Caco-2 (cell line): Measurements from ENCODE around the gene IL16. TPM values are rescaled to one million over a fixed set of nuclear protein-coding genes. Genes with fewer than 3 reads are reported as not detected.

Experiments
- BruUV-seq: library from RNA; stranded (reverse); fragments of 400-500 nt; replicated peaks from 2 replicates; lab custom pipeline; 2021; lab: Mats Ljungman, UMichigan
- CTCF ChIA-PET: fragments of 300-600 bp; sonication (Branson Sonifier 250); formaldehyde crosslinking; loops from one replicate; lab custom pipeline; 2022; ENCODE audit warnings: antibody characterized with exemption; lab: Charles Lee
- POLR2A ChIA-PET: fragments of 300-600 bp; sonication (Branson Sonifier 250); formaldehyde crosslinking; loops from one replicate; lab custom pipeline; 2022; ENCODE audit warnings: antibody characterized with exemption; lab: Charles Lee
- DNase-seq, 2 experiments: peaks; one replicate each; pipeline versions ENCODE4 v3.0.0 to v3.0.0-alpha.2; 2020 to 2022
- H3K27me3 ChIP-seq: replicated peaks from 2 replicates; pipeline ENCODE4 v1.6.0; 2011; ENCODE audit warnings: low read length; ENCODE audit not compliant: control insufficient read depth, insufficient read depth
- H3K36me3 ChIP-seq: 2 replicates; pipeline ENCODE4 v1.5.1; 2011; ENCODE audit warnings: low read length; ENCODE audit not compliant: control insufficient read depth, insufficient read depth
- H3K4me1 ChIP-seq: fragments of 250-450 bp; sonication (Bioruptor Pico); 2 replicates; pipeline ENCODE4 v1.5.1; 2020; ENCODE audit warnings: mild to moderate bottlenecking
- H3K4me3 ChIP-seq: 2 replicates; pipeline ENCODE4 v1.5.1; 2011; ENCODE audit warnings: low read depth, mild to moderate bottlenecking, control low read depth, low read length
- H3K9me3 ChIP-seq: fragments of 250-450 bp; sonication (Bioruptor Pico); 2 replicates; pipeline ENCODE4 v1.5.1; 2020; ENCODE audit warnings: mild to moderate bottlenecking, moderate library complexity
- H3K27ac Mint-ChIP-seq: one replicate; pipeline ENCODE4 v1.8.0; 2022; ENCODE audit warnings: mixed read lengths; ENCODE audit not compliant: unreplicated experiment
- H3K27me3 Mint-ChIP-seq: one replicate; pipeline ENCODE4 v1.8.0; 2022; ENCODE audit warnings: mixed read lengths; ENCODE audit not compliant: insufficient read depth, unreplicated experiment
- H3K36me3 Mint-ChIP-seq: one replicate; pipeline ENCODE4 v1.8.0; 2022; ENCODE audit warnings: mild to moderate bottlenecking, mixed read lengths; ENCODE audit not compliant: insufficient read depth, unreplicated experiment
- H3K4me1 Mint-ChIP-seq: one replicate; pipeline ENCODE4 v1.8.0; 2022; ENCODE audit warnings: low read depth, mixed read lengths; ENCODE audit not compliant: unreplicated experiment
- H3K4me3 Mint-ChIP-seq: one replicate; pipeline ENCODE4 v1.8.0; 2022; ENCODE audit warnings: mild to moderate bottlenecking, moderate library complexity, mixed read lengths; ENCODE audit not compliant: unreplicated experiment
- H3K9me3 Mint-ChIP-seq: one replicate; pipeline ENCODE4 v1.8.0; 2022; ENCODE audit warnings: mixed read lengths; ENCODE audit not compliant: unreplicated experiment
- intact Hi-C: fragments of 100-400 bp; cut with micrococcal nuclease; formaldehyde crosslinking; loops from one replicate; pipeline ENCODE4 v1.10.0; 2022; ENCODE audit not compliant: unreplicated experiment
- total RNA-seq: library from RNA; stranded (reverse); gene quantifications from 2 replicates; pipeline ENCODE4 v1.2.3, GENCODE V29; 2022
- TF ChIP-seq, protein P1 (sequence below), 2 experiments: fragments of 200-600 bp in 1 of 2; IDR thresholded peaks; 1 replicate in 1 of 2; 2 replicates in 1 of 2; pipeline versions ENCODE4 v1.5.1 to v1.8.0; 2011 to 2022; ENCODE audit warnings: antibody characterized with exemption in 1 of 2, control low read depth in 1 of 2, inconsistent platforms in 1 of 2, low read depth in 1 of 2, low read length in 1 of 2, mild to moderate bottlenecking in 1 of 2, moderate library complexity in 1 of 2; ENCODE audit not compliant: insufficient read depth in 1 of 2, severe bottlenecking in 1 of 2, unreplicated experiment in 1 of 2

IL16 gene
- total RNA-seq, 1 experiment from 2014 or later: not detected

DNA sequence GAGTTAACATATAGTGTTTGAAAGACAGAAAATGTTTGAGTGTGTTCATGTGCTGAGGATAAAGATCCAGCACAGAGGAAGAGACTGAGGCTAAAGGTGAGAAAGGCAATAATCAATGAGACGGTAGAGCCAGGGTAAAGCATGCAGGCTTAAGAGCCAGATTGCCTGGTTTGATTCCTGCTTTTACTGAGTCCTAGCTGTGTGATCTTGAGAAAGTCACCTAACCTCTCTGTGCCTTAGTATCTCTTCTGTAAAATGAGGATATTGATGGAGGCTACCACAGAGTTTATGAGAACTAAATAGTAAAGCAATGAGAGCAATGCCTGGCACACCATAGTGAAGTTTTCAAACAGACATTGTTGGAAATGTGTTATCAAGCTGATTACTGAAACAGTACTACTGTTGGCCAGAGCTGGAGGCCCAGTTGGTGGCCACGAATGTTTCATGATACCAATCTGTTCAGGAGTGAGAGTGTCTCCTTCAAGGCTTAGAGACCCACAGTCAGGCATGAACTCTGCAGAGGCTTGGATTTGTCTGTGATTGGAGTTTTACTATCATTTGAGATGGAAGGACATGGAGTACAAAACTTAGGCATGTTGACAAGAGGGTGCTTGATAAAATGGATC is 26.8 kb downstream of the IL16 start:
- BruUV-seq: no TSS peak
- no peaks in the 10 kb centered on the region for H3K27me3 ChIP-seq
- H3K4me1 Mint-ChIP-seq: no peaks in the 10 kb centered on the region

DNA sequence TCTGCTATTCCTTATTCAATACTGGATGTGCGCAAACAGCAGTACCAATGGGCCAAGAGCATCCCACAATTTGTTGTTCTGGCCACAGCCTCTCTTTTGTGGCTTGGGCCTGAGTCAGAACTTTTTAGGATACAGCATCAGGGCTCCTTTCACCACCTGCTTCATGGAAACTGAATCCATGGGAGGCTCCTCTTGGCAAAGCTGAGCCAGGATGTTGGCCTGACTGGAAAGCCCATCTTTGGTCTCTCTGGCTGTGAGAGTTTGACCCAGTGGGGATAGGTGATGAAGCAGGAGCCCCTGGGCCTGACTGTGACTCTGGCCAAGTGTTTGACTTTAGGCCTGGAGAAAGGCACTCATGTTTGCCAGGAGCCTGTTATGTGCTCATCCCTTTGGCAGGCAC is 27.6 kb downstream of the IL16 start:
- intact Hi-C loops: no loop called here
- ChIA-PET POLR2A (no interaction called here), CTCF (no interaction called here)
- no peak overlapping the region for H3K4me3 ChIP-seq
- no peaks in the 10 kb centered on the region for H3K9me3 ChIP-seq
- TF ChIP-seq, protein P1, sequence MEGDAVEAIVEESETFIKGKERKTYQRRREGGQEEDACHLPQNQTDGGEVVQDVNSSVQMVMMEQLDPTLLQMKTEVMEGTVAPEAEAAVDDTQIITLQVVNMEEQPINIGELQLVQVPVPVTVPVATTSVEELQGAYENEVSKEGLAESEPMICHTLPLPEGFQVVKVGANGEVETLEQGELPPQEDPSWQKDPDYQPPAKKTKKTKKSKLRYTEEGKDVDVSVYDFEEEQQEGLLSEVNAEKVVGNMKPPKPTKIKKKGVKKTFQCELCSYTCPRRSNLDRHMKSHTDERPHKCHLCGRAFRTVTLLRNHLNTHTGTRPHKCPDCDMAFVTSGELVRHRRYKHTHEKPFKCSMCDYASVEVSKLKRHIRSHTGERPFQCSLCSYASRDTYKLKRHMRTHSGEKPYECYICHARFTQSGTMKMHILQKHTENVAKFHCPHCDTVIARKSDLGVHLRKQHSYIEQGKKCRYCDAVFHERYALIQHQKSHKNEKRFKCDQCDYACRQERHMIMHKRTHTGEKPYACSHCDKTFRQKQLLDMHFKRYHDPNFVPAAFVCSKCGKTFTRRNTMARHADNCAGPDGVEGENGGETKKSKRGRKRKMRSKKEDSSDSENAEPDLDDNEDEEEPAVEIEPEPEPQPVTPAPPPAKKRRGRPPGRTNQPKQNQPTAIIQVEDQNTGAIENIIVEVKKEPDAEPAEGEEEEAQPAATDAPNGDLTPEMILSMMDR (IDR thresholded peaks at IDR 0.05; ENCODE audit: insufficient read depth in 1 of 2, low read depth in 1 of 2, low read length in 1 of 2, severe bottlenecking in 1 of 2, unreplicated experiment in 1 of 2): no peak
- peaks cover 14% of the 10 kb centered on the region for H3K27me3 Mint-ChIP-seq
- no peaks in the 10 kb centered on the region for H3K36me3 ChIP-seq
- H3K36me3 Mint-ChIP-seq: no peaks in the 10 kb centered on the region
- H3K27ac Mint-ChIP-seq: no peak overlapping the region
- H3K4me1 Mint-ChIP-seq: no peaks in the 10 kb centered on the region
- no peak for DNase-seq
- no peaks in the 10 kb centered on the region for H3K4me1 ChIP-seq
- H3K27me3 ChIP-seq: no peaks in the 10 kb centered on the region
- BruUV-seq: no TSS peak
- H3K9me3 Mint-ChIP-seq: no peaks in the 10 kb centered on the region
- H3K4me3 Mint-ChIP-seq: no peak overlapping the region

More for the DNA sequence above, 26.8 kb downstream of the IL16 start:
- POLR2A ChIA-PET: no interaction called here
- Histone ChIP-seq H3K36me3 (no peaks in the 10 kb centered on the region), H3K4me3 (no peak overlapping the region), H3K4me1 (no peaks in the 10 kb centered on the region), H3K9me3 (no peaks in the 10 kb centered on the region)
- H3K4me3 Mint-ChIP-seq: no peak overlapping the region
- DNase-seq: no peak
- CTCF ChIA-PET: no interaction called here
- intact Hi-C loops: no loop called here
- TF ChIP-seq, protein P1 (IDR thresholded peaks at IDR 0.05; ENCODE audit: insufficient read depth in 1 of 2, low read depth in 1 of 2, low read length in 1 of 2, severe bottlenecking in 1 of 2, unreplicated experiment in 1 of 2): no peak
- no peak overlapping the region for H3K27ac Mint-ChIP-seq
- H3K27me3 Mint-ChIP-seq: peaks cover 14% of the 10 kb centered on the region
- no peaks in the 10 kb centered on the region for H3K36me3 Mint-ChIP-seq
- H3K9me3 Mint-ChIP-seq: no peaks in the 10 kb centered on the region

DNA sequence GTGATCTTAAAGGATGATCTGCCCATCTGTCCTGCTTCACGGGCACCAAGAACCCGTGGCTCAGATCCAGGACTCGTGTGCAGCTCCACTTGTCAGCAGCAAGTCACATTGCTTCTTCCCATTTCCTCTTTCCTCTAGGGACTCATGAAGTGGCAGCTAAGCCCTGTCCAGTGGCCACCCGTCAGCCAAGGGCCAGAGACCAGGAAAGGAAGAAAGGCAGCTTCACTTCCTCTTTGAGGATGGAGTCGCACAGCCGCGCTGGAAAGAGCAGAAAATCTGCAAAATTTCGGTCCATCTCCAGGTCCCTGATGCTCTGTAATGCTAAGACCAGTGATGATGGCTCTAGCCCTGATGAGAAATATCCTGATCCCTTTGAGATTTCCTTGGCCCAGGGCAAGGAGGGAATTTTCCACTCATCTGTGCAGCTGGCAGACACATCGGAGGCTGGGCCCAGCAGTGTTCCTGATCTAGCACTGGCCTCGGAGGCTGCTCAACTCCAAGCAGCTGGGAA is 28.5 kb downstream of the IL16 start:
- no peaks in the 10 kb centered on the region for H3K36me3 ChIP-seq
- H3K27me3 Mint-ChIP-seq: peaks cover 14% of the 10 kb centered on the region
- ChIA-PET CTCF (no interaction called here), POLR2A (no interaction called here)
- intact Hi-C loops: no loop called here
- BruUV-seq: no TSS peak
- no peaks in the 10 kb centered on the region for H3K4me1 ChIP-seq
- no peaks in the 10 kb centered on the region for H3K27me3 ChIP-seq
- no peaks in the 10 kb centered on the region for H3K4me1 Mint-ChIP-seq
- no peaks in the 10 kb centered on the region for H3K9me3 ChIP-seq
- H3K27ac Mint-ChIP-seq: no peak overlapping the region
- no peak overlapping the region for H3K4me3 ChIP-seq
- no peak for DNase-seq
- TF ChIP-seq, protein P1 (IDR thresholded peaks at IDR 0.05; ENCODE audit: insufficient read depth in 1 of 2, low read depth in 1 of 2, low read length in 1 of 2, severe bottlenecking in 1 of 2, unreplicated experiment in 1 of 2): no peak
- H3K36me3 Mint-ChIP-seq: no peaks in the 10 kb centered on the region
- H3K4me3 Mint-ChIP-seq: no peak overlapping the region
- H3K9me3 Mint-ChIP-seq: no peaks in the 10 kb centered on the region
